Diencephalon (tissue), 1 donor: ENCODE results near the gene ZNF184. TPM values are rescaled to one million over a fixed set of nuclear protein-coding genes. Genes with fewer than 3 reads are reported as not detected.

Experiments
- small RNA-seq: library from RNA; depleted of rRNA; stranded (forward); fragments of <200 nt; gene quantifications from one replicate; pipeline ENCODE3, GENCODE V24; 2014
- total RNA-seq: library from RNA; depleted of rRNA; stranded (reverse); fragments of >200 nt; gene quantifications from one replicate; pipeline ENCODE4 v1.2.3, GENCODE V29; 2014

Gene ZNF184
- 22.8 TPM for total RNA-seq

DNA sequence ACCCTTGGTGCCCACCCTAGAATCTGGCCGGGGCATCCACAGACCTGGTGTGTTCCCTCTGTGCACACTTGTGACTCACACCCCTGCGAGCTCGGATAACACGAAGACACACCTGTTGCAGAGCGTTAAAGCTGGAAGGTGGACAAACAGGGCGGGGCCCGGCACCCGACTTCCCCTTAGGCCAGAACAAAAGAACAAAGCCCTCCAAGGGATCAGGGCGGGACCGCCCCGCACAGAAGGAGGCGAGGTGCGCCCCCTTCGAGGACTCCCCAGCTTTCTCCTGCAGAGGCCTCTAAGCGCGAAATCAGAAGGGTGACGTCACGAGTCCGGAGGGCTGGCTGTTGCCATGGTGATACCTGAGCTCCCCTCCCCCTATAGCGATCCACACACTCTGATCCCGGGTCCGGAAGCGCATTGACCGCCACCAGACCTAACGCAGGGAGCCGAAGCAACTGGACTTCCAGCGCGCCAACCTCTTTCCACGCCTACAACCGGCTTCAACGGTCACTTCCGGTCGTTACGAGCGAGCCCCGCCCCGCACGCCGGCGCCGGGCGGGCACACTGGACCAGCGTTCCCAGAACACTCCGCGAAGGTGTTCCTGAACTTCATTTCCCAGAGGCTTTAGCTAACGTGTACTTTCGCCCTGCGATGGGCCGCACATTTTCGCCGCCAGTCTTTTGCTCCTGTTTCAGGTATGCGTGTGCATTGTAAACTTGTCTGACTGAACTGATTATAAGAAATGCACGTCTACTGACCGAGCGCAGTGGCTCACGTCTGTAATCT is at the start of gene ZNF184:
ZNF184 (minus strand) TSS at position 489 of the 784 bp plus-strand sequence. CDS start 811 bp downstream, outside the sequence.

Small RNAs within 50 kb of the gene (small RNA-seq; reads per million reads assigned to genes)
- gene AL021918.1 (not detected), gene AL021918.2 (not detected), gene MCFD2P1 (not detected)

Other genes starting within 250 kb of the ZNF184 start
- gene PRSS16, start 225.4 kb downstream of the ZNF184 start, total RNA-seq = not detected
- gene POM121L2, start 160.8 kb downstream of the ZNF184 start, total RNA-seq = not detected
- gene ZNF391, start 84.3 kb downstream of the ZNF184 start, total RNA-seq = 6.2 TPM